Smooth muscle cell (in vitro differentiated cells): ENCODE measurements around the gene ANKRD39. TPM values are rescaled to one million over a fixed set of nuclear protein-coding genes. Genes with fewer than 3 reads are reported as not detected.

Experiments used
- DNase-seq: peaks from one replicate; lab custom pipeline; 2025; ENCODE audit not compliant: unreplicated experiment; lab: John Stamatoyannopoulos, UW
- H2AFZ ChIP-seq: fragments of 200-600 bp; sonication (generic); 2 replicates; pipeline ENCODE4 v1.6.0; 2016; ENCODE audit warnings: antibody characterized with exemption, low read depth, mild to moderate bottlenecking
- H3F3A ChIP-seq: fragments of 200-600 bp; sonication (generic); 2 replicates; pipeline ENCODE4 v1.6.0; 2017; ENCODE audit warnings: antibody characterized with exemption, low read depth
- H3K27ac ChIP-seq: fragments of 200-600 bp; sonication (generic); 2 replicates; pipeline ENCODE4 v1.5.1; 2016; ENCODE audit warnings: low read depth, mild to moderate bottlenecking
- H3K27me3 ChIP-seq: fragments of 200-600 bp; sonication (generic); 2 replicates; pipeline ENCODE4 v1.6.1; 2016; ENCODE audit warnings: low read depth, mild to moderate bottlenecking
- H3K36me3 ChIP-seq: fragments of 200-600 bp; sonication (generic); 2 replicates; pipeline ENCODE4 v1.5.1; 2016; ENCODE audit warnings: low read depth
- H3K4me1 ChIP-seq: fragments of 200-600 bp; sonication (generic); 2 replicates; pipeline ENCODE4 v1.5.1; 2016; ENCODE audit warnings: low read depth
- H3K4me2 ChIP-seq: fragments of 200-600 bp; sonication (generic); 2 replicates; pipeline ENCODE4 v1.6.0; 2016; ENCODE audit warnings: mild to moderate bottlenecking
- H3K4me3 ChIP-seq: fragments of 200-600 bp; sonication (generic); 2 replicates; pipeline ENCODE4 v1.5.1; 2016; ENCODE audit warnings: mild to moderate bottlenecking
- H3K79me2 ChIP-seq: fragments of 200-600 bp; sonication (generic); 2 replicates; pipeline ENCODE4 v1.6.0; 2016; ENCODE audit warnings: low read depth, mild to moderate bottlenecking
- H3K9ac ChIP-seq: fragments of 200-600 bp; sonication (generic); 2 replicates; pipeline ENCODE4 v1.6.0; 2016; ENCODE audit warnings: low read depth
- H3K9me3 ChIP-seq: fragments of 200-600 bp; sonication (generic); replicated peaks from 2 replicates; pipeline ENCODE4 v1.5.1; 2016; ENCODE audit warnings: low read depth
- H4K20me1 ChIP-seq: fragments of 200-600 bp; sonication (generic); 2 replicates; pipeline ENCODE4 v1.6.0; 2016; ENCODE audit warnings: low read depth
- CTCF ChIP-seq: fragments of 200-600 bp; sonication (generic); IDR thresholded peaks from 2 replicates; pipeline ENCODE4 v1.5.1; 2017; ENCODE audit warnings: borderline replicate concordance, mild to moderate bottlenecking, antibody characterized with exemption; ENCODE audit not compliant: insufficient read depth, poor library complexity, severe bottlenecking
- WGBS: methylation state at CpG from one replicate; pipeline ENCODE4 v1.1.7; 2016; ENCODE audit warnings: low lambda C conversion rate; 5-methylcytosine and 5-hydroxymethylcytosine counted together
- polyA plus RNA-seq: library from polyadenylated mRNA; unstranded; fragments of >200 nt; fragmentation: Nextera tagmentation; extraction: Ambion mirVana; gene quantifications from 2 replicates; pipeline ENCODE4 v1.2.1, GENCODE V29; 2016
- total RNA-seq: library from RNA; depleted of rRNA; stranded (reverse); fragments of >200 nt; gene quantifications from 2 replicates; pipeline ENCODE4 v1.2.3, GENCODE V29; 2014

Gene ANKRD39
- total and polyA plus RNA-seq, 2 experiments from 2014 or later: 7.9 to 16.5 TPM

DNA sequence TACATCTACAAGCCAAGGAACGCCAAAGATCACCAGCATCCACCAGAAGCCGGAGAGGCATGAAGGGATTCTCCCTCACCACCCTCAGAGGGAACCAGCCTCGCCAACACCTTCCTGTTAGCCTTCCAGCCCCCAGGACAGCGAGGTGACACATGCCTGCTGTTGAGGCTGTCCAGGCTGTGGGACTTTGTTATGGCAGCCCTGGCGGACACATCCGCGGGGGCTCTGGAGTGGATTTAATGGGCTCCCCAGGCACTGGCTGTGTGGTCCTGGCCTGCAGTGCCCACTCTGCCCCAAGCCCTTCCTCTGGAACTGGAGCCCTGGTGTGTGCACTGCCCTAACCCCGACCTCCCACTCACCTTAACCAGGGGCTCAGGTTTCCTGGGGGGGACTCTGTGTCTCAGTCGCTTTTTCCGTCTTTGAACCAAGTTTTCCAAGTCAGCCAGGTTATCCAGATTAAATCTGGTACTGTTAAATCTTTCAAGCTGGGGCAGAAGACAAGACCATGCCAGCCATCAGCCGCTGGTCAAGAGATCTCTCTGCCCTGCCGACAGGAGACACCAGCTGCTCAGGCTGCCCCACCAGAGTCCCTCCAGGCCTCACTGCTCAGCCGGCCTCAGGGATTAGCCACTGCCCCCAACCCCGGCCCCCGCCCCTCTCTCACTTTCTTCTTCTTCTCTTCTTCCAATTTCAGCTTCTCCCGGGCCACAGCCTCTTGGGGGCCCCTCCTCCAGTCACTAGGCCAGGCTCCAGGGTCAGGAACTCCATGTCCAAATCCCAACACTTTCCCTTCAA, 15.9 kb downstream of the ANKRD39 start:
- Histone ChIP-seq H3F3A (no peaks in the 10 kb centered on the region), H3K4me2 (no peak overlapping the region), H3K4me1 (no peaks in the 10 kb centered on the region), H3K9me3 (no peaks in the 10 kb centered on the region), H3K27ac (no peak overlapping the region), H3K9ac (no peak overlapping the region), H3K36me3 (no peaks in the 10 kb centered on the region), H3K79me2 (no peaks in the 10 kb centered on the region), H4K20me1 (no peaks in the 10 kb centered on the region), H3K27me3 (no peaks in the 10 kb centered on the region), H2AFZ (no peak overlapping the region), H3K4me3 (no peak overlapping the region)
- no peak for TF ChIP-seq CTCF
- WGBS: 92% methylated on average over 13 of the region's 16 CpGs
- no peak for DNase-seq

DNA sequence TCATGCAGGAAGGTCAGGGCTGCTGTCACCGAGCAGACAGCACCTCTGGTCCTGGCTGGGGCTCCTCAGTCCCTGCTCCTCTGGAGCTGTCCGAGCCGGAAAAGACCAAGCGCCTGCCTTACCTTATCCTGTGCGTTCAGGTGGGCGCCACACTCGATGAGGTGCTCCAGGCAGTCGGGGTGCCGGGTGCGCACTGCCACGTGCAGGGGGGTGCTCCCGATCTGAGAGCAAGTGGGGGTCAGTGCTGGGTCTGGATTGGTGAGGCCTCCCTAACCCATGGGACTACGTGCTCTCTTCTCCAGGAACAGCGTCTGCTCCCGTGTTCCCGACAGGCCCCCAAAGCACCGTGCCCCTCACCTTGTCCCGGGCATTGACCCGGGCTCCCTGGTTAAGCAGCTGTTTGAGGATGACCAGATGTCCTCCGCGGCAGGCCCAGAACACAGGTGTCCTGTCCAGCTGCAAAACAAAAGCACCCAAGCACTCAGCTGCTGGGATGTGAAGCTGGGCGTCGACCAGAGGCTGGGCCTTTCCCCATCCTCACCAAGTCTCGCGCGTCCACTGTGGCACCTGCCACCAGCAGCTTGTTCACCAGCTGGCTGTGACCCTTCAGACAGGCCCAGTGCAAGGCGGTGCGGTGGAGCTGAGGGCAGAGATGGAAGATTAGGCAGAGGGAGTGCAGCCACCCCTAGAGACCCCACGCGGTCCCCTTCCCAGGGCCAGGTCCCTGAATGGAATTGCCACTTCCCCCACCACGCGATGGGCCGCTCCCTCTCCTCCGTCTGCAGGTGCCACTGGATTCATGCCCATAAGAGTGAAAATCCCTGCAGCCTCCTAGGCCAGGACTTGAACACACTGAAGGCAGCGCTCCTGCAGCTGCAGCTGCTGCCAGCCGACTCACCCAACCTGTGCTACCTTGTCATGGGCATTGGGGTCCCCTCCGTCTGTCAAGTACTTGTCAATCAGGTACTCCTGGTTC, 17.7 kb downstream of the ANKRD39 start:
- no peaks in the 10 kb centered on the region for H3K79me2 ChIP-seq
- no peaks in the 10 kb centered on the region for H3K27me3 ChIP-seq
- H3K27ac ChIP-seq: no peak overlapping the region
- H3F3A ChIP-seq: no peaks in the 10 kb centered on the region
- no peak overlapping the region for H3K4me2 ChIP-seq
- no peak overlapping the region for H3K4me3 ChIP-seq
- no peaks in the 10 kb centered on the region for H3K9me3 ChIP-seq
- no peak for TF ChIP-seq CTCF
- H3K36me3 ChIP-seq: no peaks in the 10 kb centered on the region
- WGBS: 97% methylated on average over 37 of the region's 37 CpGs
- H2AFZ ChIP-seq: no peak overlapping the region
- H3K9ac ChIP-seq: no peak overlapping the region
- DNase-seq: no peak
- H4K20me1 ChIP-seq: no peaks in the 10 kb centered on the region
- H3K4me1 ChIP-seq: no peaks in the 10 kb centered on the region

- H3K4me2 ChIP-seq: no peak overlapping the region
- 92% methylated on average over 19 of the region's 42 CpGs for WGBS
- DNase-seq: no peak
Observed at GRCh38 chr2:96839293-96839874, 18.4 kb downstream of the ANKRD39 start.

More at GRCh38 chr2:96839293-96839874, 18.4 kb downstream of the ANKRD39 start:
- Histone ChIP-seq H4K20me1 (no peaks in the 10 kb centered on the region), H3F3A (no peaks in the 10 kb centered on the region), H3K36me3 (no peaks in the 10 kb centered on the region), H3K4me1 (no peaks in the 10 kb centered on the region), H3K9ac (no peak overlapping the region), H3K27ac (no peak overlapping the region), H2AFZ (no peak overlapping the region), H3K9me3 (no peaks in the 10 kb centered on the region), H3K27me3 (no peaks in the 10 kb centered on the region), H3K4me3 (no peak overlapping the region), H3K79me2 (no peaks in the 10 kb centered on the region)
- TF ChIP-seq CTCF: no peak
